Endothelial cell (in vitro differentiated cells): ENCODE measurements around the gene NVL. TPM values are rescaled to one million over a fixed set of nuclear protein-coding genes. Genes with fewer than 3 reads are reported as not detected.

ENCODE experiments used
- DNase-seq: peaks from one replicate; pipeline ENCODE4 v3.0.0; 2021; ENCODE audit warnings: low spot score
- H3K27ac Mint-ChIP-seq: one replicate; pipeline ENCODE4 v1.8.0; 2021; ENCODE audit warnings: mixed read lengths, inconsistent platforms; ENCODE audit not compliant: unreplicated experiment
- H3K27me3 Mint-ChIP-seq: one replicate; pipeline ENCODE4 v1.8.0; 2021; ENCODE audit warnings: mild to moderate bottlenecking, moderate library complexity, mixed read lengths, inconsistent platforms; ENCODE audit not compliant: unreplicated experiment
- H3K36me3 Mint-ChIP-seq: one replicate; pipeline ENCODE4 v1.8.0; 2021; ENCODE audit warnings: mild to moderate bottlenecking, low read depth, mixed read lengths, inconsistent platforms; ENCODE audit not compliant: unreplicated experiment
- H3K4me1 Mint-ChIP-seq: one replicate; pipeline ENCODE4 v1.8.0; 2021; ENCODE audit warnings: mild to moderate bottlenecking, mixed read lengths, inconsistent platforms; ENCODE audit not compliant: unreplicated experiment
- H3K4me3 Mint-ChIP-seq: one replicate; pipeline ENCODE4 v1.8.0; 2021; ENCODE audit warnings: mild to moderate bottlenecking, mixed read lengths, inconsistent platforms; ENCODE audit not compliant: unreplicated experiment
- H3K9me3 Mint-ChIP-seq: one replicate; pipeline ENCODE4 v1.8.0; 2021; ENCODE audit warnings: mixed read lengths, inconsistent platforms; ENCODE audit not compliant: unreplicated experiment
- total RNA-seq: library from RNA; stranded (reverse); fragmentation: NEBNext Ultra II Directional; extraction: Animal tissue kit (Norgen Biotek cat#: 25700); gene quantifications from one replicate; pipeline ENCODE4 v1.2.1, GENCODE V29; 2021; ENCODE audit not compliant: unreplicated experiment
- TF ChIP-seq, protein P1 (sequence below): fragments of 200-600 bp; sonication (generic); IDR thresholded peaks from one replicate; pipeline ENCODE4 v1.5.0; 2021; ENCODE audit warnings: antibody characterized with exemption; ENCODE audit not compliant: unreplicated experiment

NVL gene
- total RNA-seq, 1 donor from 2014 or later: 44.5 TPM

- no peak overlapping the region for H3K4me3 Mint-ChIP-seq
- no peaks in the 10 kb centered on the region for H3K9me3 Mint-ChIP-seq
- no peak overlapping the region for H3K27ac Mint-ChIP-seq
- peaks cover 6% of the 10 kb centered on the region for H3K36me3 Mint-ChIP-seq
- no peaks in the 10 kb centered on the region for H3K27me3 Mint-ChIP-seq
- DNase-seq: no peak
- TF ChIP-seq, protein P1, sequence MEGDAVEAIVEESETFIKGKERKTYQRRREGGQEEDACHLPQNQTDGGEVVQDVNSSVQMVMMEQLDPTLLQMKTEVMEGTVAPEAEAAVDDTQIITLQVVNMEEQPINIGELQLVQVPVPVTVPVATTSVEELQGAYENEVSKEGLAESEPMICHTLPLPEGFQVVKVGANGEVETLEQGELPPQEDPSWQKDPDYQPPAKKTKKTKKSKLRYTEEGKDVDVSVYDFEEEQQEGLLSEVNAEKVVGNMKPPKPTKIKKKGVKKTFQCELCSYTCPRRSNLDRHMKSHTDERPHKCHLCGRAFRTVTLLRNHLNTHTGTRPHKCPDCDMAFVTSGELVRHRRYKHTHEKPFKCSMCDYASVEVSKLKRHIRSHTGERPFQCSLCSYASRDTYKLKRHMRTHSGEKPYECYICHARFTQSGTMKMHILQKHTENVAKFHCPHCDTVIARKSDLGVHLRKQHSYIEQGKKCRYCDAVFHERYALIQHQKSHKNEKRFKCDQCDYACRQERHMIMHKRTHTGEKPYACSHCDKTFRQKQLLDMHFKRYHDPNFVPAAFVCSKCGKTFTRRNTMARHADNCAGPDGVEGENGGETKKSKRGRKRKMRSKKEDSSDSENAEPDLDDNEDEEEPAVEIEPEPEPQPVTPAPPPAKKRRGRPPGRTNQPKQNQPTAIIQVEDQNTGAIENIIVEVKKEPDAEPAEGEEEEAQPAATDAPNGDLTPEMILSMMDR: no peak
- peaks cover 9% of the 10 kb centered on the region for H3K4me1 Mint-ChIP-seq
These were observed 62.0 kb downstream of the NVL start for GRCh38 chr1:224267925-224268324.

DNA sequence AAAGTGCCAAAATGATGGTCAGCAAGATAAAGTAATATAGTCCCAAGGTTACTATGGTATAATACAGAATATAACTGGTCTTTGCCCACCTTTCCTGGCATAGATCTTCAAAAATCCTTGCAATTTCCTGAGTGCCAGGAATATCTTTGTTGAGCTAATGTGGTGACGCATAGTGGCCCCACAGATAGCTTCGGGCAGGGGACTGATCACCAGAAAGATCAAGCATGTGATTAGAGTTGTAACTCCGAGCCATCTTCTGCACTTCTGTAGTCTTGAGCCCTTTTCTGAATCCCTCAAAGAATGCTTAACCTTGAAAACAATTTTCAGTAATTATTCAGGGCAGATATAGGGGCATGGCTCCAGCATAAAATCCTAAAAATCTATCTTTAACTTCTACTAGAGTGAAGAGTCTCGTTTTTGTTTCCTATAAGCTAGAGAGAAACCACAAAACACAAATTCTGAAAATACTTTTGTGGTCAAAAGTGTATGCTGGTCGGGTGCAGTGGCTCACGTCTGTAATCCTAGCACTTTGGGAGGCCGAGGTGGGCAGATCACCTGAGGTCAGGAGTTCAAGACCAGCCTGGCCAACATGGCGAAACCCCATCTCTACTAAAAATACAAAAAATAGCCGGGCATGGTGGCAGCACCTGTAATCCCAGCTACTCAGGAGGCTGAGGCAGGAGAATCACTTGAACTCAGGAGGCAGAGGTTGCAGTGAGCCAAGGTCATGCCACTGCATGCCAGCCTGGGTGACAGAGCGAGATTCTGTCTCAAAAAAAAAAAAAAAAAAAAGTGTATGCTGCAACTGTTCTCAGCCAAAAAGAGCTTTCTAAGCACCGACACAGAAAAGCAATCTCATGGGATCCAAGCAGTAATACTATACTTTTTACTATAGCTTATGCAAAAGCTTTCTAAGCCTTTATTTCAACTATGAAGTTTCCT, 62.8 kb downstream of the NVL start:
- Mint-ChIP-seq H3K36me3 (peaks cover 6% of the 10 kb centered on the region), H3K27me3 (no peaks in the 10 kb centered on the region), H3K27ac (no peak overlapping the region), H3K4me3 (no peak overlapping the region), H3K4me1 (peaks cover 16% of the 10 kb centered on the region), H3K9me3 (no peaks in the 10 kb centered on the region)
- TF ChIP-seq, protein P1: no peak
- no peak for DNase-seq

DNA sequence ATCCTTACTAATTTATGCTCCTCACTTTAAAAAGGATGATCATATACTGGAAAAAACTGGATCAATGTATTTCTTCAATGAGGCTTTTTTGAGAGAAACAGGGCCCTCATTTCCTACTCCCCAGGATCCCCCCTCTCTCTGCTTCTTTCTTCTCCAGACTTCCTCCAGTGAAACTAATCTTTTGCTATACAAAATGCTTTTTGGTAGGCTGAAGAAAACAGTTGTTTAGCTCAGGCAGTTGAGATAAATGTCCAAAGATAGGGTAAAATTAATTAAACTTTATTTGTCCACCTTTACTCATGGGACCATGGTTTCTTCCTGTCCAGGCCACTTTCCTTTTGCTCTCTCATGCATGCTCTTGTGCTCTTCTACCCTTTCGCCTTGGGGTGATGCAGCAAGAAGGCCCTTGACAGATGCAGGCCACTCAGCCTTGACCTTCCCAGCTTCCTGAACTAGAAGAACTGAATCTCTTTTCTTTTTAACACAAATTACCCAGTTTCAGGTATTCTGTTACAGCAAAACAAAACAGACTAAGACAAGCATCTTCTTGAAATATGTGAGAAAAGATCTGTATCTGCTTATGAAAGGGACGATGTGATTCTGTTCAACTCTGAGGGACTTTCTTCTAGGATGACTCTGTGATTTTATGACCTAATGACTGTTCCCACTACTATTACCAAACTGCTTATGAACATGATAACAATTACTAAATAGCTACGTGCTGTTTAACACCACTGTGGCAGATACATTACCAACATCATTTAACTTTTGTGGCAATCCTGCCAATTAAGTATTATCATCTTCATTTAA, 63.7 kb downstream of the NVL start:
- no peaks in the 10 kb centered on the region for H3K9me3 Mint-ChIP-seq
- TF ChIP-seq, protein P1: no peak
- H3K27ac Mint-ChIP-seq: no peak overlapping the region
- no peak for DNase-seq
- H3K36me3 Mint-ChIP-seq: peaks cover 6% of the 10 kb centered on the region
- H3K4me1 Mint-ChIP-seq: peaks cover 21% of the 10 kb centered on the region
- no peak overlapping the region for H3K4me3 Mint-ChIP-seq
- no peaks in the 10 kb centered on the region for H3K27me3 Mint-ChIP-seq

DNA sequence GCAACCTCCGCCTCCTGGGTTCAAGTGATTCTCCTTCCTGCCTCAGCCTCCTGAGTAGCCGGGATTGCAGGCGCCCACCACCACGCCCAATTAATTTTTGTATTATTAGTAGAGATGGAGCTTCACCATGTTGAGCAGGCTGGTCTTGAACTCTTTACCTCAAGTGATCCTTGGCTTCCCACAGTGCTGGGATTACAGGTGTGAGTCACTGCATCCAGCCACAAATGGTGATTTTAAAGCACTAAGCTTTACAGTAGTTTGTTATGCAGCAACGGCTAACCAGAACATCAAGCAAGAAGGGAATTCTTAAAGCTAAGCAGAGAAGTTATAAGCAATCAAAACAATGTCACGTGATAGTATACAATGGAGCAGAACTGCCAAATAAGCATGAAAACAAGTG, 65.7 kb downstream of the NVL start:
- H3K27me3 Mint-ChIP-seq: no peaks in the 10 kb centered on the region
- H3K4me1 Mint-ChIP-seq: peaks cover 24% of the 10 kb centered on the region
- H3K36me3 Mint-ChIP-seq: no peaks in the 10 kb centered on the region
- DNase-seq: no peak
- peak overlapping the region; percentile 54 for H3K4me3 Mint-ChIP-seq
- TF ChIP-seq, protein P1: no peak
- no peaks in the 10 kb centered on the region for H3K9me3 Mint-ChIP-seq
- no peak overlapping the region for H3K27ac Mint-ChIP-seq
